Endothelial cell of umbilical vein (primary cell): ENCODE data around the gene C15orf40.

Source experiments
- EZH2 ChIP-seq: IDR thresholded peaks from 2 replicates; pipeline ENCODE4 v1.6.1; 2012; ENCODE audit warnings: borderline replicate concordance, low read depth, mild to moderate bottlenecking, moderate library complexity, low read length, inconsistent platforms; ENCODE audit not compliant: severe bottlenecking
- FOS ChIP-seq: IDR thresholded peaks from 2 replicates; pipeline ENCODE4 v1.6.1; 2011; ENCODE audit warnings: mild to moderate bottlenecking, low read length, moderate library complexity, borderline replicate concordance; ENCODE audit not compliant: insufficient read depth
- GATA2 ChIP-seq: IDR thresholded peaks from 2 replicates; pipeline ENCODE4 v1.7.0; 2011; ENCODE audit warnings: low read depth, mild to moderate bottlenecking, moderate library complexity, mixed read lengths, low read length; ENCODE audit not compliant: insufficient read length, insufficient read depth
- JUN ChIP-seq: IDR thresholded peaks from 2 replicates; pipeline ENCODE4 v1.6.1; 2011; ENCODE audit warnings: borderline replicate concordance, low read depth; ENCODE audit not compliant: insufficient read length, insufficient read depth
- MYC ChIP-seq: IDR thresholded peaks from one replicate; pipeline ENCODE4 v1.6.1; 2011; ENCODE audit warnings: mild to moderate bottlenecking, low read depth, low read length
- POLR2A ChIP-seq: IDR thresholded peaks from 2 replicates; pipeline ENCODE4 v1.6.1; 2012; ENCODE audit warnings: low read depth, mild to moderate bottlenecking, control low read depth, low read length
- POLR2AphosphoS5 ChIP-seq: IDR thresholded peaks from 2 replicates; pipeline ENCODE4 v1.6.1; 2012; ENCODE audit warnings: low read depth, mild to moderate bottlenecking, control low read depth, low read length, moderate library complexity; ENCODE audit not compliant: insufficient read depth
- TF ChIP-seq, protein P1 (sequence below), 2 donors: IDR thresholded peaks; 1 replicate in 1 of 2; 2 replicates in 1 of 2; pipeline ENCODE4 v1.5.1; 2011; ENCODE audit warnings: low read length in 2 of 2, mild to moderate bottlenecking in 2 of 2, moderate library complexity in 2 of 2, control low read depth in 1 of 2, inconsistent platforms in 1 of 2, low read depth in 1 of 2; ENCODE audit not compliant: insufficient read depth in 1 of 2; ENCODE audit errors: extremely low read depth in 1 of 2
- TF ChIP-seq, protein P2 (sequence below): IDR thresholded peaks from 2 replicates; pipeline ENCODE4 v1.6.1; 2011; ENCODE audit not compliant: insufficient read depth, insufficient read length

DNA sequence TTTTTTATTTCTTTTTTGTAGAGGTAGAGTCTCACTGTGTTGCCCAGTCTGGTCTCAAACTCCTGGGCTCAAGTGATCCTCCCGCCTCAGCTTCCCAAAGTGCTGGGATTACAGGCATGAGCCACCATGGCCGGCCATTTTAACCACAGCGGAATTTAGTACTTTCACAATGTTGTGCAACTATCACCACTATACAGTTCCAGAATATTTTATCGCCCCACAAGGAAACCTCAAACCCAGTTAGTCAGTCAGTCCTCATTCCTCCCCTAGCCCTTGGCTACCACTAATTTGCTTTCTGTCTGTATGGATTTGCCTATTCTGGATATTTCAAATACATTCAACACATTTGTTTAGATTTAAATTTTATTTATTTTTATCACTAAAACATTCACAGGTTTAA, 43.4 kb downstream of the C15orf40 start:
- TF ChIP-seq POLR2AphosphoS5, result no peak
- TF ChIP-seq, protein P1, sequence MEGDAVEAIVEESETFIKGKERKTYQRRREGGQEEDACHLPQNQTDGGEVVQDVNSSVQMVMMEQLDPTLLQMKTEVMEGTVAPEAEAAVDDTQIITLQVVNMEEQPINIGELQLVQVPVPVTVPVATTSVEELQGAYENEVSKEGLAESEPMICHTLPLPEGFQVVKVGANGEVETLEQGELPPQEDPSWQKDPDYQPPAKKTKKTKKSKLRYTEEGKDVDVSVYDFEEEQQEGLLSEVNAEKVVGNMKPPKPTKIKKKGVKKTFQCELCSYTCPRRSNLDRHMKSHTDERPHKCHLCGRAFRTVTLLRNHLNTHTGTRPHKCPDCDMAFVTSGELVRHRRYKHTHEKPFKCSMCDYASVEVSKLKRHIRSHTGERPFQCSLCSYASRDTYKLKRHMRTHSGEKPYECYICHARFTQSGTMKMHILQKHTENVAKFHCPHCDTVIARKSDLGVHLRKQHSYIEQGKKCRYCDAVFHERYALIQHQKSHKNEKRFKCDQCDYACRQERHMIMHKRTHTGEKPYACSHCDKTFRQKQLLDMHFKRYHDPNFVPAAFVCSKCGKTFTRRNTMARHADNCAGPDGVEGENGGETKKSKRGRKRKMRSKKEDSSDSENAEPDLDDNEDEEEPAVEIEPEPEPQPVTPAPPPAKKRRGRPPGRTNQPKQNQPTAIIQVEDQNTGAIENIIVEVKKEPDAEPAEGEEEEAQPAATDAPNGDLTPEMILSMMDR (IDR thresholded peaks at IDR 0.05; ENCODE audit: extremely low read depth in 1 of 2, insufficient read depth in 1 of 2, low read depth in 1 of 2, low read length in 2 of 2), result no peak
- TF ChIP-seq EZH2, result no peak
- no peak for TF ChIP-seq FOS
- TF ChIP-seq, protein P2, sequence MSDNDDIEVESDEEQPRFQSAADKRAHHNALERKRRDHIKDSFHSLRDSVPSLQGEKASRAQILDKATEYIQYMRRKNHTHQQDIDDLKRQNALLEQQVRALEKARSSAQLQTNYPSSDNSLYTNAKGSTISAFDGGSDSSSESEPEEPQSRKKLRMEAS, result no peak
- no peak for TF ChIP-seq POLR2A
- no peak for TF ChIP-seq JUN
- no peak for TF ChIP-seq MYC
- no peak for TF ChIP-seq GATA2
